ENCODE data around the gene SDHAF2.

The SDHAF2 gene

GRCh38 chr11:61484541-61484940, 54.6 kb downstream of the SDHAF2 start:
- H3K79me2 ChIP-seq (ENCODE audit: insufficient read depth, low read depth) = no peaks in the 10 kb centered on the region
- TF ChIP-seq, protein P1, sequence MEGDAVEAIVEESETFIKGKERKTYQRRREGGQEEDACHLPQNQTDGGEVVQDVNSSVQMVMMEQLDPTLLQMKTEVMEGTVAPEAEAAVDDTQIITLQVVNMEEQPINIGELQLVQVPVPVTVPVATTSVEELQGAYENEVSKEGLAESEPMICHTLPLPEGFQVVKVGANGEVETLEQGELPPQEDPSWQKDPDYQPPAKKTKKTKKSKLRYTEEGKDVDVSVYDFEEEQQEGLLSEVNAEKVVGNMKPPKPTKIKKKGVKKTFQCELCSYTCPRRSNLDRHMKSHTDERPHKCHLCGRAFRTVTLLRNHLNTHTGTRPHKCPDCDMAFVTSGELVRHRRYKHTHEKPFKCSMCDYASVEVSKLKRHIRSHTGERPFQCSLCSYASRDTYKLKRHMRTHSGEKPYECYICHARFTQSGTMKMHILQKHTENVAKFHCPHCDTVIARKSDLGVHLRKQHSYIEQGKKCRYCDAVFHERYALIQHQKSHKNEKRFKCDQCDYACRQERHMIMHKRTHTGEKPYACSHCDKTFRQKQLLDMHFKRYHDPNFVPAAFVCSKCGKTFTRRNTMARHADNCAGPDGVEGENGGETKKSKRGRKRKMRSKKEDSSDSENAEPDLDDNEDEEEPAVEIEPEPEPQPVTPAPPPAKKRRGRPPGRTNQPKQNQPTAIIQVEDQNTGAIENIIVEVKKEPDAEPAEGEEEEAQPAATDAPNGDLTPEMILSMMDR (conservative IDR thresholded peaks at IDR 0.05; ENCODE audit: low read depth, low read length) = no peak
- no peaks in the 10 kb centered on the region for H3K4me1 ChIP-seq (ENCODE audit: low read depth, poor library complexity, severe bottlenecking)
- H3K4me3 ChIP-seq (IDR thresholded peaks at IDR 0.05; ENCODE audit: insufficient read depth, low read depth, low read length) = no peak overlapping the region
- no peak overlapping the region for H3K27ac ChIP-seq
- no peaks in the 10 kb centered on the region for H3K36me3 ChIP-seq (ENCODE audit: insufficient read depth)
- no peak overlapping the region for H3K9ac ChIP-seq
- no peak overlapping the region for H3K4me2 ChIP-seq
- H3K27me3 ChIP-seq (ENCODE audit: insufficient read depth, low read depth) = peaks cover 90% of the 10 kb centered on the region
- no peak overlapping the region for H2AFZ ChIP-seq (ENCODE audit: low read depth)
- no peaks in the 10 kb centered on the region for H4K20me1 ChIP-seq (ENCODE audit: insufficient read depth)

DNA sequence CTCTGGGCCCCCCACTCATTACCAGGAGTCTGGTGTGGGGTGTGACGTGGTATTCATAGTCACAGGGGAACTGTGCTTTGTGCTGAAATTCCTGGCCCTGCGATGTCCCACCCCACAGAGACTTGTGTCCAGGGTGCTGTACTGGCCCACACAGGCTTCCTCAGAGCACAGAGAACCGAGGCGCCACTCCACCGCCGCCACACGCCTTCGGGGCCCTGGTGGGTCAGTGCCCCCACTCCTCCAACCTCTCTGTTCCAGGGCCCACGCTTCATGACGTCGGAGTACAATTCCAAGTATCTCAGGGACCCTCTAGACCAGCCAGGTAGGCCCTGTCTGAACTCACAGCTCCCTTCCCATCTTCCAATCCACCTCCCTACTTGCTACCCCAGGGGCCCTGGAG, 55.2 kb downstream of the SDHAF2 start:
- H3K4me2 ChIP-seq = no peak overlapping the region
- no peaks in the 10 kb centered on the region for H3K36me3 ChIP-seq (ENCODE audit: insufficient read depth)
- H3K27me3 ChIP-seq (ENCODE audit: insufficient read depth, low read depth) = peaks cover 88% of the 10 kb centered on the region

GRCh38 chr11:61486011-61486620, 56.2 kb downstream of the SDHAF2 start:
- no peaks in the 10 kb centered on the region for H3K4me1 ChIP-seq (ENCODE audit: low read depth, poor library complexity, severe bottlenecking)
- TF ChIP-seq, protein P1 (conservative IDR thresholded peaks at IDR 0.05; ENCODE audit: low read depth, low read length) = no peak
- no peak overlapping the region for H3K4me3 ChIP-seq (IDR thresholded peaks at IDR 0.05; ENCODE audit: insufficient read depth, low read depth, low read length)
- H3K36me3 ChIP-seq (ENCODE audit: insufficient read depth) = no peaks in the 10 kb centered on the region
- H3K9ac ChIP-seq = no peak overlapping the region
- H3K27ac ChIP-seq = no peak overlapping the region
- H3K79me2 ChIP-seq (ENCODE audit: insufficient read depth, low read depth) = no peaks in the 10 kb centered on the region
- H3K27me3 ChIP-seq (ENCODE audit: insufficient read depth, low read depth) = peaks cover 84% of the 10 kb centered on the region
- H3K4me2 ChIP-seq = no peak overlapping the region
- H4K20me1 ChIP-seq (ENCODE audit: insufficient read depth) = no peaks in the 10 kb centered on the region
- no peak overlapping the region for H2AFZ ChIP-seq (ENCODE audit: low read depth)

More for the DNA sequence above, 55.2 kb downstream of the SDHAF2 start:
- Histone ChIP-seq H3K9ac (no peak overlapping the region), H3K4me3 (IDR thresholded peaks at IDR 0.05; ENCODE audit: insufficient read depth, low read depth, low read length) (no peak overlapping the region), H4K20me1 (ENCODE audit: insufficient read depth) (no peaks in the 10 kb centered on the region), H3K4me1 (ENCODE audit: low read depth, poor library complexity, severe bottlenecking) (no peaks in the 10 kb centered on the region), H2AFZ (ENCODE audit: low read depth) (no peak overlapping the region), H3K79me2 (ENCODE audit: insufficient read depth, low read depth) (no peaks in the 10 kb centered on the region), H3K27ac (no peak overlapping the region)
- TF ChIP-seq, protein P1 (conservative IDR thresholded peaks at IDR 0.05; ENCODE audit: low read depth, low read length) = no peak

DNA sequence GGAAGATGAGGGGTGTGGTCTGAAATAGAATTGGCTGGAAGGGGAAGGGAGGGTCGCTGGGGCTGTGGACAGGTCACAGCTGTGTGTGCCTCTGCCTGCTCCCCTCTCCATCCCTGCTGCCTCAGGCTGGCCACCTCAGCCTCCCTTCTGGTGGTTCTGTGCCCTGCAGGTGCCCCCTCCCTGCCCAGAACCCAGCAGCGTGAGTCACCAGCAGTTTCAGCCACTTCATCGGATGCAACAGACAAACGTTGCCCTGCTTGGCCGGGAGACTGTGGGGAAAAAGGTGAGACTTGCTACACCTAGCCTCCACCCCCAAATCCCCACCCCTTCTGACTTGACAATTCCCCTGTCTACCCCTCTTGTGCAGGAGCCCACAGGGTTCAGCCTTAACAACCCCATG, 56.9 kb downstream of the SDHAF2 start:
- no peak overlapping the region for H3K4me2 ChIP-seq
- H3K27me3 ChIP-seq (ENCODE audit: insufficient read depth, low read depth) = peaks cover 79% of the 10 kb centered on the region
- H3K27ac ChIP-seq = no peak overlapping the region
- no peak overlapping the region for H2AFZ ChIP-seq (ENCODE audit: low read depth)
- no peaks in the 10 kb centered on the region for H3K36me3 ChIP-seq (ENCODE audit: insufficient read depth)
- H3K9ac ChIP-seq = no peak overlapping the region
- no peak overlapping the region for H3K4me3 ChIP-seq (IDR thresholded peaks at IDR 0.05; ENCODE audit: insufficient read depth, low read depth, low read length)
- H4K20me1 ChIP-seq (ENCODE audit: insufficient read depth) = no peaks in the 10 kb centered on the region
- H3K4me1 ChIP-seq (ENCODE audit: low read depth, poor library complexity, severe bottlenecking) = no peaks in the 10 kb centered on the region
- H3K79me2 ChIP-seq (ENCODE audit: insufficient read depth, low read depth) = no peaks in the 10 kb centered on the region
- TF ChIP-seq, protein P1 (conservative IDR thresholded peaks at IDR 0.05; ENCODE audit: low read depth, low read length) = no peak
